ENCODE results near the gene MYO9A. TPM values are rescaled to one million over a fixed set of nuclear protein-coding genes. Genes with fewer than 3 reads are reported as not detected.

The MYO9A gene
- polyA plus RNA-seq, 3 donors, result 3.9 to 6.6 (median 5.0) TPM

GRCh38 chr15:71775856-71776255 lies 342.1 kb downstream of the MYO9A start:
- Histone ChIP-seq H2AFZ (ENCODE audit: insufficient read depth, low read depth, low read length, poor library complexity, severe bottlenecking) (no peak overlapping the region), H4K20me1 (ENCODE audit: insufficient read depth, low read length) (no peaks in the 10 kb centered on the region), H3K4me3 (replicated peaks in 1 of 3; ENCODE audit: low read depth in 2 of 3, low read length in 3 of 3) (no peak overlapping the region), H3K27ac (ENCODE audit: low read depth in 1 of 2, low read length in 2 of 2) (no peak overlapping the region), H3K27me3 (ENCODE audit: control insufficient read depth in 2 of 2, insufficient read depth in 2 of 2, low read length in 2 of 2) (no peaks in the 10 kb centered on the region), H3K36me3 (replicated peaks in 1 of 2; ENCODE audit: control insufficient read depth in 1 of 2, insufficient read depth in 2 of 2, low read length in 2 of 2) (no peaks in the 10 kb centered on the region), H3K4me1 (ENCODE audit: control insufficient read depth in 1 of 2, insufficient read depth in 2 of 2, low read length in 2 of 2) (peaks cover 0 to 4% of the 10 kb centered on the region in 2 donors), H3K9ac (ENCODE audit: insufficient read depth, low read length, poor library complexity, severe bottlenecking) (no peak overlapping the region), H3K4me2 (replicated peaks; ENCODE audit: extremely low read depth, low read length, poor library complexity, severe bottlenecking) (no peak overlapping the region), H3K79me2 (ENCODE audit: insufficient read depth, low read length) (no peaks in the 10 kb centered on the region), H3K9me3 (replicated peaks in 1 of 2; ENCODE audit: control insufficient read depth in 1 of 2, insufficient read depth in 1 of 2, low read length in 2 of 2) (no peaks in the 10 kb centered on the region)
- no peaks in the 10 kb centered on the region for H3K36me3 Mint-ChIP-seq
- H3K27ac Mint-ChIP-seq, result no peak overlapping the region
- H3K9me3 Mint-ChIP-seq, result peaks cover 0 to 1% (median 0%) of the 10 kb centered on the region in 7 donors
- peaks cover 8% of the 10 kb centered on the region for H3K4me1 Mint-ChIP-seq
- no peak overlapping the region for H3K4me3 Mint-ChIP-seq
- intact Hi-C loops (cut with micrococcal nuclease), result no loop called here
- no peak for TF ChIP-seq CTCF (IDR thresholded peaks at IDR 0.05)
- no peak for DNase-seq
- H3K27me3 Mint-ChIP-seq (ENCODE audit: low read depth in 3 of 3), result peaks cover 2 to 8% (median 3%) of the 10 kb centered on the region in 3 donors

- Mint-ChIP-seq H3K27me3 (ENCODE audit: low read depth in 3 of 3) (peaks cover 3 to 8% (median 5%) of the 10 kb centered on the region in 3 donors), H3K36me3 (no peaks in the 10 kb centered on the region), H3K27ac (no peak overlapping the region), H3K4me1 (no peaks in the 10 kb centered on the region), H3K9me3 (peaks cover 0 to 1% (median 0%) of the 10 kb centered on the region in 7 donors), H3K4me3 (no peak overlapping the region)
- H2AFZ ChIP-seq (ENCODE audit: insufficient read depth, low read depth, low read length, poor library complexity, severe bottlenecking), result no peak overlapping the region
- H3K9ac ChIP-seq (ENCODE audit: insufficient read depth, low read length, poor library complexity, severe bottlenecking), result no peak overlapping the region
- no peak overlapping the region for H3K4me3 ChIP-seq (replicated peaks in 1 of 3; ENCODE audit: low read depth in 2 of 3, low read length in 3 of 3)
- DNase-seq, result no peak
- no peaks in the 10 kb centered on the region for H3K4me1 ChIP-seq (ENCODE audit: control insufficient read depth in 1 of 2, insufficient read depth in 2 of 2, low read length in 2 of 2)
- no peaks in the 10 kb centered on the region for H3K36me3 ChIP-seq (replicated peaks in 1 of 2; ENCODE audit: control insufficient read depth in 1 of 2, insufficient read depth in 2 of 2, low read length in 2 of 2)
- H3K27me3 ChIP-seq (ENCODE audit: control insufficient read depth in 2 of 2, insufficient read depth in 2 of 2, low read length in 2 of 2), result no peaks in the 10 kb centered on the region
- TF ChIP-seq CTCF (IDR thresholded peaks at IDR 0.05), result no peak
- H3K4me2 ChIP-seq (replicated peaks; ENCODE audit: extremely low read depth, low read length, poor library complexity, severe bottlenecking), result no peak overlapping the region
- WGBS (ENCODE audit: insufficient coverage), result 80% methylated on average over 1 of the region's 1 CpG
- no peaks in the 10 kb centered on the region for H4K20me1 ChIP-seq (ENCODE audit: insufficient read depth, low read length)
- no peaks in the 10 kb centered on the region for H3K79me2 ChIP-seq (ENCODE audit: insufficient read depth, low read length)
- H3K27ac ChIP-seq (ENCODE audit: low read depth in 1 of 2, low read length in 2 of 2), result no peak overlapping the region
- H3K9me3 ChIP-seq (replicated peaks in 1 of 2; ENCODE audit: control insufficient read depth in 1 of 2, insufficient read depth in 1 of 2, low read length in 2 of 2), result no peaks in the 10 kb centered on the region
- intact Hi-C loops (cut with micrococcal nuclease), result no loop called here
Measured at GRCh38 chr15:71773206-71773859, 344.6 kb downstream of the MYO9A start.

Small RNA genes lying within 50 kb of the gene (small RNA-seq; reads per million reads assigned to genes)
- gene RNA5SP399 (ENCODE audit: insufficient read length, low read depth) (not detected), gene RNU2-65P (ENCODE audit: insufficient read length, low read depth) (not detected)

Other genes starting within 250 kb of the MYO9A start
- 1 to 10 TPM in 1 of 3 donors, under 1 TPM in 2; 0.52 to 1.4 (median 0.79) TPM for gene SENP8, start 253 bp upstream of the MYO9A start, polyA plus RNA-seq
- not detected for gene GRAMD2A, start 79.6 kb upstream of the MYO9A start, polyA plus RNA-seq
- 100 to 1,000 TPM; 544 to 999 (median 986) TPM for gene PKM, start 113.0 kb upstream of the MYO9A start, polyA plus RNA-seq
- 100 to 1,000 TPM in 1 of 3 donors, 10 to 100 TPM in 2; 12.9 to 165 (median 13.5) TPM for gene PARP6, start 154.4 kb upstream of the MYO9A start, polyA plus RNA-seq
- gene CELF6, start 202.0 kb upstream of the MYO9A start, polyA plus RNA-seq, result 1 to 10 TPM in 1 of 3 donors, not detected in 2; 2.9 TPM